HepG2 (cell line): ENCODE data around the gene FLOT2. TPM values are rescaled to one million over a fixed set of nuclear protein-coding genes. Genes with fewer than 3 reads are reported as not detected.
A peak's percentile ranks its signal among the peaks of the same experiment; 100 is the strongest.

Source experiments
- ATF7-NPFF ChIP-seq: sonication (generic); formaldehyde crosslinking; IDR thresholded peaks from 2 replicates; pipeline ENCODE4 v1.8.1; 2023; ENCODE audit warnings: mild to moderate bottlenecking, low read depth, missing genetic modification reagents, moderate library complexity
- CENPX ChIP-seq: sonication (generic); formaldehyde crosslinking; IDR thresholded peaks from 2 replicates; pipeline ENCODE4 v1.9.0; 2021; ENCODE audit warnings: mild to moderate bottlenecking, missing genetic modification reagents, moderate library complexity
- FIP1L1 ChIP-seq: fragments of 200-400 bp; formaldehyde crosslinking; IDR thresholded peaks from 2 replicates; pipeline ENCODE4 v1.6.1; 2018; ENCODE audit warnings: low read depth, mild to moderate bottlenecking, low read length, moderate library complexity, borderline replicate concordance; ENCODE audit not compliant: insufficient read depth
- HES4 ChIP-seq: sonication (generic); formaldehyde crosslinking; IDR thresholded peaks from 2 replicates; pipeline ENCODE4 v1.9.0; 2021; ENCODE audit warnings: mild to moderate bottlenecking, missing genetic modification reagents, borderline replicate concordance
- IKZF4 ChIP-seq: sonication (generic); formaldehyde crosslinking; IDR thresholded peaks from 2 replicates; pipeline ENCODE4 v1.5.1; 2020; ENCODE audit warnings: borderline replicate concordance, mild to moderate bottlenecking, low read depth, missing genetic modification reagents; ENCODE audit errors: not compliant biosample characterization
- KDM5A ChIP-seq: fragments of 200-600 bp; sonication (generic); IDR thresholded peaks from 2 replicates; pipeline ENCODE4 v1.7.0; 2018; ENCODE audit warnings: antibody characterized with exemption, mild to moderate bottlenecking, low read length, borderline replicate concordance
- MYC ChIP-seq: sonication (generic); formaldehyde crosslinking; IDR thresholded peaks from 2 replicates; pipeline ENCODE4 v1.9.0; 2021; ENCODE audit warnings: missing genetic modification reagents, borderline replicate concordance
- PHF8 ChIP-seq: sonication (generic); formaldehyde crosslinking; IDR thresholded peaks from 2 replicates; pipeline ENCODE4 v1.5.0; 2020; ENCODE audit warnings: missing genetic modification reagents
- POLR2AphosphoS2 ChIP-seq: IDR thresholded peaks from 2 replicates; pipeline ENCODE4 v1.6.1; 2011; ENCODE audit warnings: low read depth, low read length, improper control_type of control experiment
- RORA ChIP-seq: sonication (generic); formaldehyde crosslinking; IDR thresholded peaks from 2 replicates; pipeline ENCODE4 v1.5.0; 2020; ENCODE audit warnings: mild to moderate bottlenecking, missing genetic modification reagents, moderate library complexity
- THYN1 ChIP-seq: sonication (generic); formaldehyde crosslinking; IDR thresholded peaks from 2 replicates; pipeline ENCODE4 v1.8.1; 2023; ENCODE audit warnings: low read depth, mild to moderate bottlenecking, moderate library complexity, missing genetic modification reagents, borderline replicate concordance
- YEATS2 ChIP-seq: sonication (generic); formaldehyde crosslinking; IDR thresholded peaks from 2 replicates; pipeline ENCODE4 v1.4.0; 2020; ENCODE audit warnings: missing genetic modification reagents, borderline replicate concordance
- ZFX ChIP-seq: sonication (generic); formaldehyde crosslinking; IDR thresholded peaks from 2 replicates; pipeline ENCODE4 v1.4.0; 2020; ENCODE audit warnings: mild to moderate bottlenecking, low read depth, missing genetic modification reagents, moderate library complexity
- ZFY ChIP-seq: sonication (generic); formaldehyde crosslinking; IDR thresholded peaks from 2 replicates; pipeline ENCODE4 v1.4.0; 2020; ENCODE audit warnings: missing genetic modification reagents
- ZNF530 ChIP-seq: sonication (generic); formaldehyde crosslinking; IDR thresholded peaks from 2 replicates; pipeline ENCODE4 v1.5.0; 2020; ENCODE audit warnings: low read depth, mild to moderate bottlenecking, missing genetic modification reagents
- ZNF652 ChIP-seq: IDR thresholded peaks from 2 replicates; pipeline ENCODE4 v1.6.1; 2016; ENCODE audit warnings: low read depth, borderline replicate concordance
- ZNF839 ChIP-seq: sonication (generic); formaldehyde crosslinking; IDR thresholded peaks from 2 replicates; pipeline ENCODE4 v1.4.0; 2020; ENCODE audit warnings: missing genetic modification reagents, mild to moderate bottlenecking, borderline replicate concordance
- polyA plus RNA-seq, 8 experiments: library from polyadenylated mRNA; depleted of rRNA in 3 of 8; stranded (reverse) in 7 of 8; unstranded in 1 of 8; fragments of >200 nt; fragmentation: Illumina TruSeq in 4 of 8; extraction: Trizol in 4 of 8; gene quantifications; 2 replicates each; pipeline versions ENCODE4 v1.2.1 to v1.2.3, GENCODE V29; 2011 to 2016; ENCODE audit warnings: low read depth in 4 of 8, missing spikeins in 1 of 8, mixed read lengths in 1 of 8; ENCODE audit not compliant: insufficient read depth in 1 of 8
- total RNA-seq, 5 experiments: library from RNA; depleted of rRNA; stranded (reverse); fragments of >200 nt; fragmentation: Illumina TruSeq; extraction: Trizol; gene quantifications; 2 replicates each; pipeline ENCODE4 v1.2.3, GENCODE V29; 2016; ENCODE audit warnings: low read depth in 1 of 5
- TF ChIP-seq, protein P1 (sequence below): sonication (generic); formaldehyde crosslinking; IDR thresholded peaks from 2 replicates; pipeline ENCODE4 v1.5.1; 2020; ENCODE audit warnings: mild to moderate bottlenecking, missing genetic modification reagents, moderate library complexity
- TF ChIP-seq, protein P2 (sequence below): sonication (generic); formaldehyde crosslinking; IDR thresholded peaks from 2 replicates; pipeline ENCODE4; 2020; ENCODE audit warnings: missing genetic modification reagents, mild to moderate bottlenecking, borderline replicate concordance

The FLOT2 gene
- total and polyA plus RNA-seq, 2 of the 13 experiments (the other 11 are each of a cell fraction or from before 2014, with no cell fraction given) = 54.3 to 54.5 TPM

DNA sequence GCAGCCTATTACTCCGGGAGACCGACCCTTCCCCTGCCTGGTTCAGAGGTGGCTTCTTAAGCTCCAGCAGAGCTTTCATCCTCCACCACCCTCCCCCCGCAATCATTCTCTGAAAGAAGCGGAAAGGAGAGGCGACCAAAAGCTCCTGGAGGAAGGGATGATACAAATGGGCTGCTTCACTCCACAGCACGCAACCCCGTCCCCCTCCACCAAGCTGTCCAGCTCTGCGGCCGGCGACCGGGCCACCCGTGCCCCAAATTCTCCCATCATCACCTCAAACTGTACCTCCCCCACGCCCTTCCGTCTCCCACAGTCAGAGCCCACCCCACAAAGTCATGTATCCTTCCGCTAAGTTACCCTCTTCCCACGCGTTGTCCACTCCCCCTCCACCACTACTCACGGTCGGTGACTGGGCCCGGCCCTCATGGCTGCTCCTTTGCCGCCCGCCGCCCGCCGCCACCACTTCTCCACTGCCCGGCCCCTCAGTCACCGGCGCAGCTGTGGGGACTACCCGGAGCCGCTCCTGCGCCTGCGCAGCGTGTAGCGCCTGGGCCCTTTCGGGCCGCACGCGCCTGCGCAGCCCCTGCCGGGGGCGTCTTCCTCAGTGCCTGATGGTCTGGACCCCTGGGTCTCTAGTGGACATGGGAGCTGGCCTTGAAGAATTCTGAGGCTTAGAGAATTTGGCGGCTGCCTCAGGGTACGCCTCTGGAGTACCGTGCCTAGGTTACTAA is 55.1 kb downstream of the FLOT2 start, which contains the start of gene FAM222B (continued):
- no peak for TF ChIP-seq THYN1
- TF ChIP-seq FIP1L1 = 0 out of 2 replicates have a peak, but pooled peaks have one; percentile 80
- TF ChIP-seq PHF8 (CRISPR knock-in tag) = peak; percentile 75
- peak; percentile 40 for TF ChIP-seq IKZF4 (CRISPR knock-in tag)
- no peak for TF ChIP-seq RORA
- peak; percentile 69 for TF ChIP-seq ZFY (CRISPR knock-in tag)
- peak; percentile 79 for TF ChIP-seq ZFX
- no peak for TF ChIP-seq ZNF652
- TF ChIP-seq KDM5A = peak; percentile 53; the same call in 1 of the 2 replicates
- TF ChIP-seq MYC (CRISPR knock-in tag) = peak; percentile 52; the same call in 1 of the 2 replicates
- peak; percentile 49; the same call in 1 of the 2 replicates for TF ChIP-seq HES4 (CRISPR knock-in tag)
- TF ChIP-seq ATF7-NPFF (CRISPR knock-in tag) = peak; percentile 72; the same call in 1 of the 2 replicates
- TF ChIP-seq POLR2AphosphoS2 = no peak
- 0 out of 2 replicates have a peak, but pooled peaks have one; percentile 37 for TF ChIP-seq ZNF839
- TF ChIP-seq ZNF530 (CRISPR knock-in tag) = 0 out of 2 replicates have a peak, but pooled peaks have one; percentile 60
- TF ChIP-seq, protein P1, sequence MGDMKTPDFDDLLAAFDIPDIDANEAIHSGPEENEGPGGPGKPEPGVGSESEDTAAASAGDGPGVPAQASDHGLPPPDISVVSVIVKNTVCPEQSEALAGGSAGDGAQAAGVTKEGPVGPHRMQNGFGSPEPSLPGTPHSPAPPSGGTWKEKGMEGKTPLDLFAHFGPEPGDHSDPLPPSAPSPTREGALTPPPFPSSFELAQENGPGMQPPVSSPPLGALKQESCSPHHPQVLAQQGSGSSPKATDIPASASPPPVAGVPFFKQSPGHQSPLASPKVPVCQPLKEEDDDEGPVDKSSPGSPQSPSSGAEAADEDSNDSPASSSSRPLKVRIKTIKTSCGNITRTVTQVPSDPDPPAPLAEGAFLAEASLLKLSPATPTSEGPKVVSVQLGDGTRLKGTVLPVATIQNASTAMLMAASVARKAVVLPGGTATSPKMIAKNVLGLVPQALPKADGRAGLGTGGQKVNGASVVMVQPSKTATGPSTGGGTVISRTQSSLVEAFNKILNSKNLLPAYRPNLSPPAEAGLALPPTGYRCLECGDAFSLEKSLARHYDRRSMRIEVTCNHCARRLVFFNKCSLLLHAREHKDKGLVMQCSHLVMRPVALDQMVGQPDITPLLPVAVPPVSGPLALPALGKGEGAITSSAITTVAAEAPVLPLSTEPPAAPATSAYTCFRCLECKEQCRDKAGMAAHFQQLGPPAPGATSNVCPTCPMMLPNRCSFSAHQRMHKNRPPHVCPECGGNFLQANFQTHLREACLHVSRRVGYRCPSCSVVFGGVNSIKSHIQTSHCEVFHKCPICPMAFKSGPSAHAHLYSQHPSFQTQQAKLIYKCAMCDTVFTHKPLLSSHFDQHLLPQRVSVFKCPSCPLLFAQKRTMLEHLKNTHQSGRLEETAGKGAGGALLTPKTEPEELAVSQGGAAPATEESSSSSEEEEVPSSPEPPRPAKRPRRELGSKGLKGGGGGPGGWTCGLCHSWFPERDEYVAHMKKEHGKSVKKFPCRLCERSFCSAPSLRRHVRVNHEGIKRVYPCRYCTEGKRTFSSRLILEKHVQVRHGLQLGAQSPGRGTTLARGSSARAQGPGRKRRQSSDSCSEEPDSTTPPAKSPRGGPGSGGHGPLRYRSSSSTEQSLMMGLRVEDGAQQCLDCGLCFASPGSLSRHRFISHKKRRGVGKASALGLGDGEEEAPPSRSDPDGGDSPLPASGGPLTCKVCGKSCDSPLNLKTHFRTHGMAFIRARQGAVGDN = peak; percentile 80
- TF ChIP-seq YEATS2 (CRISPR knock-in tag) = 0 out of 2 replicates have a peak, but pooled peaks have one; percentile 45
- no peak for TF ChIP-seq CENPX (CRISPR knock-in tag)
- TF ChIP-seq, protein P2, sequence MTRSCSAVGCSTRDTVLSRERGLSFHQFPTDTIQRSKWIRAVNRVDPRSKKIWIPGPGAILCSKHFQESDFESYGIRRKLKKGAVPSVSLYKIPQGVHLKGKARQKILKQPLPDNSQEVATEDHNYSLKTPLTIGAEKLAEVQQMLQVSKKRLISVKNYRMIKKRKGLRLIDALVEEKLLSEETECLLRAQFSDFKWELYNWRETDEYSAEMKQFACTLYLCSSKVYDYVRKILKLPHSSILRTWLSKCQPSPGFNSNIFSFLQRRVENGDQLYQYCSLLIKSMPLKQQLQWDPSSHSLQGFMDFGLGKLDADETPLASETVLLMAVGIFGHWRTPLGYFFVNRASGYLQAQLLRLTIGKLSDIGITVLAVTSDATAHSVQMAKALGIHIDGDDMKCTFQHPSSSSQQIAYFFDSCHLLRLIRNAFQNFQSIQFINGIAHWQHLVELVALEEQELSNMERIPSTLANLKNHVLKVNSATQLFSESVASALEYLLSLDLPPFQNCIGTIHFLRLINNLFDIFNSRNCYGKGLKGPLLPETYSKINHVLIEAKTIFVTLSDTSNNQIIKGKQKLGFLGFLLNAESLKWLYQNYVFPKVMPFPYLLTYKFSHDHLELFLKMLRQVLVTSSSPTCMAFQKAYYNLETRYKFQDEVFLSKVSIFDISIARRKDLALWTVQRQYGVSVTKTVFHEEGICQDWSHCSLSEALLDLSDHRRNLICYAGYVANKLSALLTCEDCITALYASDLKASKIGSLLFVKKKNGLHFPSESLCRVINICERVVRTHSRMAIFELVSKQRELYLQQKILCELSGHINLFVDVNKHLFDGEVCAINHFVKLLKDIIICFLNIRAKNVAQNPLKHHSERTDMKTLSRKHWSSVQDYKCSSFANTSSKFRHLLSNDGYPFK (CRISPR knock-in tag) = peak; percentile 43; the same call in 1 of the 2 replicates
